ENCODE results near the gene CHL1. TPM values are rescaled to one million over a fixed set of nuclear protein-coding genes. Genes with fewer than 3 reads are reported as not detected.

Gene CHL1
- total and polyA plus RNA-seq, 3 donors from 2014 or later, result 9.0 to 15.4 (median 9.1) TPM

DNA sequence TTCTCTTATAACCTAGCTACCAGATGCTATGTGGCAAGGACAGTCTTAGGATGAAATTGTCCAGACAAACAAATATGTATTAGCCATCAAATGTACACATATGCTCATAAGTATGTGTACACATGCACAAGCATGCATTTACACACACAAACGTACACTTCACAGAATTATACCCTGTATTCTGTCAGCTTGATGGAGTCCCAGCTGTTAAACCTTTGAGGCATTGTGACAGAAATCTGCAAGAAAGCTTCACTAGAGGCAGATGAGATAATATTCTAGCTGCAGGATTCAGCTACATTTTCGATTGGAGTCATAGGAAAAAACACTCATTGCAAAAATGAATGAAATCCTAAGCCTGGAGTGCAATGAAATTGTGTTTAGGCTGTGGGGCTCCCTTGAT is 110.6 kb downstream of the CHL1 start:
- Histone ChIP-seq H3K36me3 (ENCODE audit: low read depth, missing control alignments) (no peaks in the 10 kb centered on the region), H3K27me3 (no peaks in the 10 kb centered on the region), H3K27ac (no peak overlapping the region), H3K4me3 (no peak overlapping the region), H3K4me1 (no peaks in the 10 kb centered on the region), H3K9me3 (no peaks in the 10 kb centered on the region)
- TF ChIP-seq, protein P1, sequence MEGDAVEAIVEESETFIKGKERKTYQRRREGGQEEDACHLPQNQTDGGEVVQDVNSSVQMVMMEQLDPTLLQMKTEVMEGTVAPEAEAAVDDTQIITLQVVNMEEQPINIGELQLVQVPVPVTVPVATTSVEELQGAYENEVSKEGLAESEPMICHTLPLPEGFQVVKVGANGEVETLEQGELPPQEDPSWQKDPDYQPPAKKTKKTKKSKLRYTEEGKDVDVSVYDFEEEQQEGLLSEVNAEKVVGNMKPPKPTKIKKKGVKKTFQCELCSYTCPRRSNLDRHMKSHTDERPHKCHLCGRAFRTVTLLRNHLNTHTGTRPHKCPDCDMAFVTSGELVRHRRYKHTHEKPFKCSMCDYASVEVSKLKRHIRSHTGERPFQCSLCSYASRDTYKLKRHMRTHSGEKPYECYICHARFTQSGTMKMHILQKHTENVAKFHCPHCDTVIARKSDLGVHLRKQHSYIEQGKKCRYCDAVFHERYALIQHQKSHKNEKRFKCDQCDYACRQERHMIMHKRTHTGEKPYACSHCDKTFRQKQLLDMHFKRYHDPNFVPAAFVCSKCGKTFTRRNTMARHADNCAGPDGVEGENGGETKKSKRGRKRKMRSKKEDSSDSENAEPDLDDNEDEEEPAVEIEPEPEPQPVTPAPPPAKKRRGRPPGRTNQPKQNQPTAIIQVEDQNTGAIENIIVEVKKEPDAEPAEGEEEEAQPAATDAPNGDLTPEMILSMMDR (IDR thresholded peaks at IDR 0.05), result no peak
- TF ChIP-seq POLR2A (IDR thresholded peaks at IDR 0.05), result no peak
- 63 to 75% methylated on average over 2 of the region's 2 CpGs for WGBS, 2 donors
- DNase-seq, result no peak
- intact Hi-C loops (cut with DNase I; ENCODE audit: low total_unique reads), result no loop called here

DNA sequence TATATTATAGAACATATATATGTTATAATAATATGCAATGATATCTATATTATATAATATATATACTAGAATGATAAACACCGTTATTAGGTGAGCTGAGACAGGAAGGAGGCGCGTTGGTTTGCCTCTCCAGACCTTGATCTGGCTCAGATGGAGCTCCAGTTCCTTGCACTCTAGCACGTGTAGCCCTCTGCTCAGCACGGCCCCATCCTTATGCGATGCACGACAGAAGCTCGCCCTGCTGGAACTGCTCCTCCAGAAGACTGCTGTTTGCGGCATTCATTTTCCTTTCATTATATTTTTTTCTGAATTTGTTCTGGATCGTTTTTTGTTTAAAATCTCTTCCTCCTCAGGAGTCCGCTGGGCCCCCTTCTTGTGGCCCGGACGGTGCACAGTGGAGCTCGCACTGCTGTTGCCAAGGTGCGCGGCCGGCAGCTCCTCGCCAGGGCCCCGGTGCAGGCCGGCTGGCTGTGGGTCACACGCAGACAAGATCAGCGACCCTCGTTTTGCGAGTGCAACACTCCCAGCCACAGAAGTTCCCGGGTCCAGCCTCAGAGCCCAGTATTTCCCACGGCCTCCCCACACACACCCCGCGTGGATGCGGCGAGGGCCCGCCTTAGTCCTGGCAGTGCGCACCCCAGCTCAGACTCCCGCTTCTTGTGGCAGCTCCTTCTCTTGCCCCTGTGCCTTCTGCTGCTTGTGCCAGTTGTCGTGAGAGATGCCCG is 112.2 kb downstream of the CHL1 start:
- no peak for DNase-seq
- intact Hi-C loops (cut with DNase I; ENCODE audit: low total_unique reads), result no loop called here
- TF ChIP-seq, protein P1 (IDR thresholded peaks at IDR 0.05), result no peak
- no peak for TF ChIP-seq POLR2A (IDR thresholded peaks at IDR 0.05)
- H3K36me3 ChIP-seq (ENCODE audit: low read depth, missing control alignments), result no peaks in the 10 kb centered on the region
- H3K4me1 ChIP-seq, result no peaks in the 10 kb centered on the region
- H3K9me3 ChIP-seq, result no peaks in the 10 kb centered on the region
- H3K27me3 ChIP-seq, result no peaks in the 10 kb centered on the region
- H3K27ac ChIP-seq, result no peak overlapping the region
- no peak overlapping the region for H3K4me3 ChIP-seq
- WGBS, 2 donors, result 13 to 25% methylated on average over 35 of the region's 35 CpGs

DNA sequence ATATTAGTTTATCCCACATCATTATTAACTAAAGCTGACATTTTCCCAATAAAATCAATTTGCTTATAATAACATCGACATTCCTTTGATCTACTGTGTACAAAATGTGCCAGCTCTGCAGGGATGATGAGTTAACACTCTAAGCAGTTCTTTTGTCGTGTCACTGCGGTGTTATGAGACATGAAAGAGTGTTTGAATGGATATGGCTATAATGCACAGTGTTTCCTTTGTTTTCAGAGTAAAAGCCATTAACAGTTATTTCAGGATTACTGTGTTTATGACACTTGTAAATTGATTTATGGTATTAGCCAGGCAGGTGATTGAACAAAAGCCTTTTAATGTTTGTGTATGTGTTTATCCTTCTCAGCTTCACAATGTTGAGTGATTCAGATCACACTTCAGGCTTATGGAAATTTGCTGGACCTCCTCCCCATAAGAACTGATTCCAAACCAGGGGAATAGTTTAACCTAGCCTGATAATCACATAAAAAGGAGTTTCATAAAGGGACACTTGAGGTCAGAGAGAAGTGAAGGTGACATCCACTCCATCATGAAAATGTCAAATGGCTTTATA is 115.7 kb downstream of the CHL1 start:
- no peaks in the 10 kb centered on the region for H3K4me1 ChIP-seq
- no peak overlapping the region for H3K4me3 ChIP-seq
- WGBS, 2 donors, result 51 to 82% methylated on average over 3 of the region's 3 CpGs
- no peaks in the 10 kb centered on the region for H3K9me3 ChIP-seq
- H3K27me3 ChIP-seq, result no peaks in the 10 kb centered on the region
- intact Hi-C loops (cut with DNase I; ENCODE audit: low total_unique reads), result no loop called here
- no peaks in the 10 kb centered on the region for H3K36me3 ChIP-seq (ENCODE audit: low read depth, missing control alignments)
- DNase-seq, result no peak
- no peak overlapping the region for H3K27ac ChIP-seq
- TF ChIP-seq, protein P1 (IDR thresholded peaks at IDR 0.05), result no peak
- TF ChIP-seq POLR2A (IDR thresholded peaks at IDR 0.05), result no peak

DNA sequence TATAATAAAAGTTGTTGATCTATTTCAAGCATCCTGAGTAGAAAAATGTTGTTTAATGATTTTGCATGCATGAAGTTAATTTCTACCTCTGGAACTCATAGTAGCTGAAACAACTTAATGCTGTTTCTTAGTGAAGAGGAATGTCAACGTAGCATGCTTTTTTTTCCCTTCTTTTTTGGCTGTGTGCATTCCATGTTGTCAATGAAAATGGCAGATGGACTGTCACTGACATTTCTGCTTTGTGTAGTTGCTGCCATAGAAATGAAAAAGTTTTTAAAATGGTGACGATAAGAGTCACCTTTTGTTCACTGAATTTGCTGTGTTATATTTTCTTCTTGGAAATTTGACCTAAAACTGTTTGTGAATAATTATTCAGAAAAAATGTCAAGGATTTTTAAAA is 116.3 kb downstream of the CHL1 start:
- TF ChIP-seq, protein P1 (IDR thresholded peaks at IDR 0.05), result no peak
- no peak for TF ChIP-seq POLR2A (IDR thresholded peaks at IDR 0.05)
- Histone ChIP-seq H3K36me3 (ENCODE audit: low read depth, missing control alignments) (no peaks in the 10 kb centered on the region), H3K9me3 (no peaks in the 10 kb centered on the region), H3K27me3 (no peaks in the 10 kb centered on the region), H3K4me3 (no peak overlapping the region), H3K4me1 (no peaks in the 10 kb centered on the region), H3K27ac (no peak overlapping the region)
- intact Hi-C loops (cut with DNase I; ENCODE audit: low total_unique reads), result no loop called here
- 80% methylated on average over 2 of the region's 2 CpGs for WGBS, 2 donors
- no peak for DNase-seq

DNA sequence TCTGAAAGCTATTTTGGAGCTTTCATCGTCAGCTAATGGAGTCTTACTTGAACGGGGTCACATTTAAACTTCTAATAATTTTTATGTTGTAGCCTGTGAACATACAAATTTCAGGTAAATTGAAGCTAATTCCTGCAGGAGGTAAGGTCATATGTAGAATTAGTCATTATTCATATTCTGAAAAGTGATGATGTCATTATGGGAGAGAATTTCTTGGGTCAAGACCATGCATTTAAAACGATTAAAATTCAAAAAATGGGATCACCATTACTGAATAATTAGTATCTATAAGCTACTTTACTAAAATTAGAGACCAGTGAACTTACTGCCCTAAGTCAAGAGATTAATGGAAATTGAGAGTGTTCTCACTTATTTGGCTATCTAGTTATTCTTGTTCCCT is 120.4 kb downstream of the CHL1 start:
- H3K9me3 ChIP-seq, result no peaks in the 10 kb centered on the region
- H3K36me3 ChIP-seq (ENCODE audit: low read depth, missing control alignments), result no peaks in the 10 kb centered on the region
- no peaks in the 10 kb centered on the region for H3K27me3 ChIP-seq
- DNase-seq, result no peak
- no peaks in the 10 kb centered on the region for H3K4me1 ChIP-seq
- TF ChIP-seq, protein P1 (IDR thresholded peaks at IDR 0.05), result no peak
- TF ChIP-seq POLR2A (IDR thresholded peaks at IDR 0.05), result no peak
- intact Hi-C loops (cut with DNase I; ENCODE audit: low total_unique reads), result no loop called here
- H3K4me3 ChIP-seq, result no peak overlapping the region
- no peak overlapping the region for H3K27ac ChIP-seq
- 81 to 82% methylated on average over 3 of the region's 3 CpGs for WGBS, 2 donors
